ENCODE results near the gene GFPT1.
"Not testable (repeated sequence)": the region's sequence is repeated elsewhere in the genome, so short reads cannot be mapped to it uniquely, and the experiment has no call there.

GFPT1 gene

DNA sequence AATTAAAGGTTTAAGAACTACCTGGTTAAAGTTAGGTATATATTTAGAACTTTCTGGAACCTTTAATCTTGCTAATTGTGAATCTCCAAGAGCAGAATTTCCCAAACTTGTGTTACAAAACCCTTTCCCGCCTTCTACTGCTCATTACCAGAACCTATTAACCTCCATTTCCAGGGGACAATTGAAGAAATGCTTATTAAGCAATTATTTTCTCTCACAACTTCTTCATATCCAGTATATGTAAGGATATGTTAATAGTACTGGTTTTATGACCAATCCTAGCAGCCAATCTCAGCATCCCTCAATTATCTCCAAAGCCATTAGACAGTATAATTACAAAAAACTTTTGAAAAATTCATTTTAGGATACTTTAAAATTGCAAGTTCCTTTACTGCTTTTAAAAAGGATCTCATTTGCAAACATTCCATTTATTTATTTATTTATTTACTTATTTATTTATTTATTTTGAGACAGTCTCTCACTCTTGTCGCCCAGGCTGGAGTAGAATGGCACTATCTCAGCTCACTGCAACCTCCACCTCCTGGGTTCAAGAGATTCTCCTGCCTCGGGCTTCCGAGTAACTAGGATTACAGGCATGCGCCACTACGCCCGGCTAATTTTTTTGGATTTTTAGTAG, 3.7 kb downstream of the GFPT1 start:
- DNase-seq, result no peak

DNA sequence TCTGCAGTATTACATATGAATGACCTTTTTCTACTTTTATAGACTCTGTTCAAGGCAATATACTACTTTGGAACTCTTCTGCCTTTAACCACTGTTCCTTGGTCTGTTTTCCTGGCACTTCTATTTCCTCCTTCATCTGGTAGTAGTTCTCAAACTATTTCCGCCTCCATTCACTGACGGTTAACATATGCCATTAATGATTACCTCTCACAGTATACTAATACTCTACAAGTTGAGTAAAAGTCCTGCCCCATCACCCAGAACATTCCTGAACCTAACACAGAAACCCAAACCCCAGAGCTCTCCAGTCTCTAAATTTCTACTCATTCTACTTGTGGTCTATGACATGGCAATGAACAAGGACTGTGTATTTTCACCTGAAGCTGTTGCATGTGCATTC, 4.5 kb downstream of the GFPT1 start:
- DNase-seq, result no peak

DNA sequence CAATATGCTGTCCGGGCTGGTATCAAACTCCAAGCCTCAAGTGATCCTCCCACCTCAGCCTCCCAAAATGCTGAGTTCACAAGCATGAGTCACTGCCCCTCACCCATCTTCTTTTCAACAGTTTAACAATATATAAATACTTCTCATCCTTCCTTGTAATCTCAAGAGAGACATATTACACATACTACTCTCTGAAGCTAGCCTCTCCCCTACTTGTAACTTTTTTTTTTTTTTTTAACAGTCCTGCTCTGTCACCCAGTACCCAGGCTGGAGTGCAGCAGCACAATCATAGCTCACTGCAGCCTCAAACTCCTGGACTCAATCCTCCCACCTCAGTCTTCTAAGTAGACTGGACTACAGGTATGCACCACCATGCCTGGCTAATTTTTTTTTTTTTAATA, 5.7 kb downstream of the GFPT1 start:
- no peak for DNase-seq

DNA sequence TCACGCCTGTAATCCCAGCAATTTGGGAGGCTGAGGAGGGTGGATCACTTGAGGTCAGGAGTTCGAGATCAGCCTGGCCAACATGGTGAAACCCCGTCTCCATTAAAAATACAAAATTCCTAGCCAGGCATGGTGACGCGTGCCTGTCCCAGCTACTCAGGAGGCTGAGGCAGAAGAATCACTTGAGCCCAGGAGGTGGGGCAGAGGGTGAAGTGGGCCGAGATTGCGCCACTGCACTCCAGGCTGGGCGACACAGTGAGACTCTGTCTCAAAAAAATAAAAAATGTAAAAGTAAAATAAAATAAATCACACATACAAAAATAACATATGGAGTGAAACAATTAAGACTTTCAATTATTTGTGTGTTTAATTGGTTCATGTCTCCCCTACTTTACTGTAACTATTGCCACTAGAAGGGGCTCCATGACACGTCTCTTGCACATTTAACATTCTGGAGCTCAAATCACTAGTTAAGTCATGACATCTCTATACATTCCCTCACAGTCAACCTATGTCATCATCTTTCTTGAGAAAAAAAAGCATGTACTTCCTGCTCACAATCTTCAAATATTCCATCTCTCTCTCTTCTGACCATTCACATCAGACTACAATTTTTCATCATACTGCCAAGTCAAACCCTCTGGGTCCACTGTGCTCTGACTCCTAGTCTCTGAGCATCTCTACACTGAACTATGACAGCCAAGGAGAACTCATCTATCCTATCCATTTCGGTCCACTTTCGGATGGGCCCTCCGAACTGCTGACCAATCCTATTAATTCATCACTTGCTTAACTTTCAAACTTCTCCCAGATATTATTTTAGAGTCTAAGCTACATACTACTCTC, 6.7 kb downstream of the GFPT1 start:
- DNase-seq, result no peak

DNA sequence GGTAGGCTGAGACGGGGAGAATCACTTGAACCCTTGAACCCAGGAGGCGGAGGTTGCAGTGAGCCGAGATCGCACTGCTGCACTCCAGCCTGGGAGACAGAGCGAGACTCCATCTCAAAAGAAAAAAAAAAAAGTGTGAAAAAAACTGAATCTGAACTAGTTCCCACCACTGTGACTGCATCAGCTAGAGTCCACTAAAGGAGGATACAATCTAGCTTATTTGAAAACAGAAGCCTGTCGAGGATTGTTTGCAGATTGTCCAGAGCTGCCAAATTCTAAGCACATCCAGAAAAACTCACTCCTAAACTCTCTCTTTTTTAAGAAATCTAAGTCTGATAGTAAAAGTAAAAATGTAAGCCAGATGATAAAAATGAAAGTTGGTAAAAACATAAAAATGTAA, 10.6 kb downstream of the GFPT1 start:
- DNase-seq, result no peak

DNA sequence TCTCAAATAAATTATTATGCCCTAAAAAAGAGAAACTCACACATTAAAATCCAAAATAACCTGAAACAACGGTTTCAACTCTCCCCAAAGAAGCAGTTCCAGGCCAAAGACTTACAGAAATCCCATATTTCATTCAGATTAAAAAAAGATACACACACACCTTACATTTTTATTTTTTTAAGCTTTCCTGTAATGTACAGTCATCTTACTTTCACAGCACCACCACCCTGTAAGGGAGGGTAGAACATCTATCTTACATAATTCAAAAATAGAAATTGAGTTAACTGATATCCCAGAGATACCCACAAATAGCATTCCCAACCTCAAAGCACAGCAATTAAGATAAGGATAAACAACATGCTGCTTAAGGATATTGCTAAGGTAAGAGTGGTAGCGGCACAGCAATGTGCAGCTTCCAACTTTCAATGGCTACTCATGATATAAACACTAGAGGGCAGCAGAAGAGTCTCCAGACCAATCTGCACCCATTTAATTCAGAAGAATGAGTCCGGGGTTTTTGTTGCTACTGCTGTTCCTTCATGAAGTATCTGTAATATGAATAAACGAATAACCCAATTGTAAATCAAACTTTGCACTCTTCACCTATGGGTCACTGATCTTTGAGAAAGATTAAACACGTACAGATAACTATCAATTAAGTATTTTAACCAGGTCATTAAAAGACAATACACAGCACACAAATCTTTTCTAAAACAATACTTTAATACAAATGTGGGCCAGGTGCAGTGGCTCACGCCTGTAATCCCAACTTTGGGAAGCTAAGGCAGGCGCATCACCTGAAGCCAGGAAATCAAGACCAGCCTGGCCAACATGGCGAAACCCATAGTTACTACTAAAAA, 11.3 kb downstream of the GFPT1 start:
- DNase-seq, result peak; percentile 7 to 50

DNA sequence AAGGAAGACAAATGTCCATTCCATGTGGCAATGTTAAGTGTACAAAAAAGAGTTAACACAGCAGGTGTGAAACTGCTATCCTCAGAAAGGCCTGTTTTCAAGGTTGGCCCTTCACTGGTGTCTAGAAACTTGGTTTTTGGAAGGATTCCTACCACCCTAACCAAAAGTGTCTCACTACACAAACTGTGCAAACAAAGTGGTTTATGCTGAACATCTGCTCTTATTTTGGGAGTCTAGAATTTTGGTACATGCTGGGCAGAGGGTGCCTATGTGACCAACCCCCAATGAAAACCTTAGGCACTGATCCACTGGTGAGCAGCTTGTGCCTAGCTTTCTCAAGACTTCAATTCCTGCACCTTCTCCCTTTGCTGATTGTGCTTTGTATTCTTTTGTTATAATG, 14.3 kb downstream of the GFPT1 start:
- no peak for DNase-seq

DNA sequence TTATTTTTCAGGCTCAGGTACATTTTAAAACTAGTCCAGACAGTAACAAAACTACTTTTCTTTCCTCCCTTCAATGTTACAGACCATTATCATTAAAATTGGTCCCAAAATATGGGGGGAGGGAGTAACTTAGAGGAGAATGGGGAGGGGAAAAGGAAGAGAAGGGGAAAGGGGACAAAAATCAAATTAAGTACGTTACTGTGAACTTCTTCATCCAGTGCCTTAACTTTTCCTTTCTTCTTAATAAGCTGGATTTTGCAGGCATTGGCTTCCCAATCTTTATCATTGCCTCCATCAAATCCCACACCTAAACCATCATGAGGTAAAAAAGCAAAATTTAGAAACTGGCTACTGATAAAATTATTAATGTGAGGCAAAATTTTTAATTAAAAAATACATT, 17.2 kb downstream of the GFPT1 start:
- no peak for DNase-seq

DNA sequence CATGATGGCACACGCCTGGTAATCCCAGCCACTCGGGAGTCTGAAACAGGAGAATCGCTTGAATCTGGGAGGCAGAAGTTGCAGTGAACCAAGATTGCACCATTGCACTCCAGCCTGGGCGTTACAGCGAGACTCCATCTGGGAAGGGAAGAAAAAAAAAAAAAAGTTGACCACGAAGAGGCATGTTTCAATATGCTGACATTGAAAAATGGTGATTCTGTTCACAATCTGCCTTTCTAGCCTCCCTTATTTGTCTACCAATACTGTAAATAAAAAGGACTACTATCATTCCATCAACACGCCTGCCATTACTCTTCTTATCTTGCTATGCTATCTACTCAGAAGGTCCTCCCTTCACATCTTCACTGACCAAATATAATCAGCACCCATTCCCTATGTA, 18.4 kb downstream of the GFPT1 start:
- no peak for DNase-seq

DNA sequence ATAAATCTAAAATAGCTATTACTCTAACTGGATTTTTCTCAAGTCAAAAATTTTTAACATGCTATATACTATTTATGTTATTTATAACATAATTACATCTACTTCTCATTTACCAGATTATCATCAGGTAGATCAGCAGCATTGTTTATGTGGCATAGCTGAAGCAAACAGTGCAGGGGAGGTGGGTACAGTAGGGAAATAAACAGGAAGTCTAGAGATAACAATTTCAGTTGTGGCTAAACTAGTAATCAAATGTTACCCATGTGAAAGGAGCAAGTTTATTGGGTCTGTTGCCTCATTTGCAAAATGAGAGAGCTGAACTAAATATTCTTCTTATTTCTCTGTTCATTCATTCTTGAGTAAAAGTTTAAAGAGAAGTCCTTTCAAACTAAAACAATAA, 27.7 kb downstream of the GFPT1 start:
- no peak for DNase-seq

DNA sequence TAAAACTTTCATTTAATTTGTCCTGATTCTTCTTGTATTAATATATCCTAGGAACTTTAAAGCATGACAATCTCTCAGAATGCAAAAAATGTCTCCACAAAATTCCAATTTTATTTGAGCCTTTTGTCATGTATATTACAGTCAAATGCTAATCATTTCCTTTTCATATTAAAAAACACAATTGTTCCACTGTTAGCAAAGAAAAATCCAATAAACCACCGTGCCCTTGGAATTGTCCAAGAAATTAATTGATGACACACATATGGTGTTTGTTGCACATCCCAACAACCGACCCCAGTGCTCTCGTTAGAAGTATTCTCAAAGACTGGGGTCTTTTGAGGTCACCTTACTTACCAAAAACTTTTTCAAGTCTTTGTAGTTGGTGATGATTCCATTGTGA, 28.1 kb downstream of the GFPT1 start:
- DNase-seq, result no peak

DNA sequence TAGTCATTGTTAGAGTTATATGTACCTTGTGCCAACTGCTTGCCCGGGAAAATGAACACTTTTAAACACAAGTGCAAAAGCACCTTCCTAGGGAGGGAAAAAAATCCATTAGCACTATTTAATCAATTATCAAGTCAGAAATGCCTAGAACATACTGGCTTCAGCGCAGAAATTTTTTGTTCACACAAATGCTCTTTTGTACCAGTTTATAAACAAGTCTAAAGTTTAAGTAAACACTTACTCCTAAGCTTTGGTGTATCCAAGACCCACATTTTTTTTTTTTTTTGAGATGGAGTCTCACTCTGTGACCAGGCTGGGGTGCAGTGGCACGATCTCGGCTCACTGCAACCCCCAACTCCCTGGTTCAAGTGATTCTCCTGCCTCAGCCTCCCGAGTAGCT, 30.6 kb downstream of the GFPT1 start:
- DNase-seq, result no peak

DNA sequence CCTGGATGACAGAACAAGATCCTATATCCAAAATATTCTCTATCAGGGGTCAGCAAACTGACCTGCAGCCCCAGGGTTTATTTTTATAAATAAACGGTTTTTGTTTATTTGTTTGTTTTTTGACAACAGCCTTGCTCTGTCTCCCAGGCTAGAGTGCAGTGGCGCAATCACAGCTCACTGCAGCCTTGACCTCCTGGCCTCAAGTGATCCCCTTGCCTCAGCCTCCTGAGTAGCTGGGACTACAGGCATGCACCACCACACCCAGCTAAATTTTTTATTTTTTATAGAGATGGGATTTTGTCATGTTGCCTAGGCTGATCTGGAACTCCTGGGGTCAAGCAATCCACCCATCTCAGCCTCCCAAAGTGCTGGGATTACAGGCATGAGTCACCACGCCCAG, 32.1 kb downstream of the GFPT1 start:
- not testable (repeated sequence) for DNase-seq

DNA sequence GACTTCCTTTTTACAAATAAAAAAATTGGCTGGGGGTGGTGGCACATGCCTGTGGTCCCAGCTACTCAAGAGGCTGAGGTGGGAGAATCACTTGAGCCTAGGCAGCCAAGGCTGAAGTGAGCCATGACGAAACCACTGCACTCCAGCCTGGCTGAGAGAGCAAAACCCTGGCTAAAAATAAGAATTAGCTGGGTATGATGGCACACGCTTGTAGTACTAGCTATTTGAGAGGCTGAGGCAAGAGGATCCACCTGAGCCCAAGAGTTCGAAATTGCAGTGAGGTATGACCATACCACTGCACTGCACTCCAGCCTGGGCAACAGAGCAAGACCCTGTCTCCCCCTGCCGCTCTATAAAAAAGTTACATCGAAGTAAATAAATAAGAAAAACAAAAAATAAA, 33.7 kb downstream of the GFPT1 start:
- no peak for DNase-seq

DNA sequence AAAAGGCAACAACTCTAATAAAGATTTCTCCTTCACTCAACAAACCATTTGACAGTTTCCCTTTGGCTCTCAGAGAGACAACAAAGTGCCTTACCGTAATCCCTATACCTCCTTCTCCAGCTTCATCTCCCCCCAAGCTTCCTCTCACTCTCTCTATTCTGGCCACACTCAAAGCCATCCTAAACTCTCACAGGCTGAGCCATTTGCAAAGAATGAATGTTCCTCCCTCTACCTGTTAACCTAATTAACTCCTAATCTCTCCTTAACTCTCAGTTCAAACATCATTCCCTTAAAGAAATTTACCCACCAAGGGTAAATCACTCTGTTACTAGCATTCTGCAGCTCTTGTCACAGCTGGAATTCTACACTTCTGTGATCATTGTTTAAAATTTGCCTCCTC, 38.2 kb downstream of the GFPT1 start:
- no peak for DNase-seq

DNA sequence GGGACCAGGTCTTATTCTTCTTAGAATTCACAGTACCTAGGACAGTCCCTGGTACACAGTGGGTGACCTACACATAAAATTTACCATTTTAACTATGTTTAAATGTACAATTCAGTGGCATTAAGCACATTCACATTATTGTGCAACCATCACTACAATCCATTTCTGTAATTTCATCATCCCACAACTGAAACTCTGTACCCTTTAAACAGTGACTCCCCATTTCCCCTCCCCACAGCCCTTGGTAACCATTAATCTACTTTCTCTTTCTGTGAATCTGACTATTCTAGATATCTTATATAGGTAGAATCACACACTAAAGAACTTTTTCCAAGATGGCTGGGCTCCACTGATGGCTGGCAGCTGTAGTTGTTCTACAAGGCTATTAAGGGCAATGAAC, 41.6 kb downstream of the GFPT1 start:
- no peak for DNase-seq

DNA sequence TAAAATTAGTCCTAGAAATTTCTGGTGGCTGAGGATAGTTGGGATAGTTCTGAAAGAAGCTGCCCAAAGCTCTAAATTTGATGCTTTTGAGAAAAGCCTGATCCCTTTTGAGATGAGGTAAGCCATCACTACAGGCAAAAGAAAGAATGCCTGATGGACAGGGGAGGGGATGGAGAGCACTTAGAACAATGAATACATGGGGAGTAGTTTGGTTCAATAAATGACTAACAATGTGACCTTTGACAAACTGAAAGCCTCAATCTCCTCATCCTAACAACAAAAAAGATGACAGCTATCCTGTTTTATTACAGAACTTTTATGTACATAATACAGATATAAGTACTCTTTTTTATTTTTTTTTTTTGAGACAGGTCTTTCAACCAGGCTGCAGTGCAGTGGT, 42.7 kb downstream of the GFPT1 start:
- no peak for DNase-seq

DNA sequence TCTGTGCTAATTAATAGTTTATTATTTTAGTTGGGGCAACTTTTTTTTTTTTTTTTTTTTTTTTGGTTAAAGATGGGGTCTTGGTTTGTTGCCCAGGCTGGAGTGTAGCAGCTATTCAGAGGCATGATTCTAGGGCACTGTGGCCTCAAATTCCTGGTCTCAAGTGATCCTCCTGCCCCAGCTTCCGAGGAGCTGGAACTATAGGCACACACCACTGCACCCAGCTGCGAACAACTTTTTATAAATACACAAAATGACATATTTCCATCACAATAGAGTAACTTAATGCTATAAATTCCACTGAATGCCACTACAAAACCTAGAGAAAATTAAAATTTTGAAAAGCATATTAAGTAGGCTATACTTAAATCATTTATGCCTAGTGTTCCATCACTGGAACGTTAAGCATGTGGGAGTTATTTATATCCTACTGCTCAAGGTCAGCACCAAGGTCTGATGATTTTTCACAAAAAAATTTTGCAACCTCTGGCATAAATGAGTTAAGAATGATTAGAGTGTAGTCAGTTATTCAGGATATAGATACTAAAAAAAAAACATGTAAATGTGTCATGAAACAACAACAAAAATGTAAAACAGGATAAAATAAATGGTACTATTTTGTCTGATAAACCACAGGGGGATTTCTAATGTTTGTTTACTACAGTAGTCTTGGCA, 46.8 kb downstream of the GFPT1 start:
- no peak for DNase-seq

DNA sequence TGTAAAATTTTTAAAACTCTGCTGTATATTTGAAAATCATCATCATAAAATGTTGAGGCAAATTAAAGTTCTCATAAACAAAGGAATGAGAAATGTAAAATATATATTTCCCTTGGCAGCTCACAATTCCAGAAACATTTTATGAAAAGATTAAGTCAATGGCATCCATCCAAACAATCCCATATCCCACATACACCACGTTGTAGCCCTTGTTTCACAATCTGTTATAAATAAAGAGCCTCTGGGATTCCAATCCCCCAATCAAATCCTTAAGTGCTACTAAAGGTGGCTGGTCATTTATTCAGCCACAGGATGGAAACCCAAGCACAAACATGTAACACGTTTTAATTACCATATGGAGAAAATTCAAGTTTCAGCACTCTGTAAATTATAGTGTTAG, 51.7 kb downstream of the GFPT1 start:
- DNase-seq, result no peak

DNA sequence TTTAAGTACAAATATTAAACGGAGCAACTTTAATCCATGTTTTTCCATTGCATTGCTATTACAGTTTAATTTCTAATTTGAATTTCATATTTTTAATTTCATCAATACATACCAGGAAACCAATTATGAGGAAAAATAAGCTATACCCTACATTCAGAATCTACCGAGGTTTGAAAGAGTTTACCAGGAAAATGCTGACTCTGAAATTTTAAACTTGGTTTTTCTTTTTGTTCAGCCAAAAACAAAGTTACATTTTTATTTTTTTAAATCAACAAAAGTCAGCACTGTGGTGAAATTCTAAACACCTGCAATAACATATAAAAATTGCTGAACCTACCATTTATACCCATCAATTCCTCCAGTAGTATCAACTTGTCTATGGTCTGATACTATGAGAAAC, 53.7 kb downstream of the GFPT1 start:
- no peak for DNase-seq

DNA sequence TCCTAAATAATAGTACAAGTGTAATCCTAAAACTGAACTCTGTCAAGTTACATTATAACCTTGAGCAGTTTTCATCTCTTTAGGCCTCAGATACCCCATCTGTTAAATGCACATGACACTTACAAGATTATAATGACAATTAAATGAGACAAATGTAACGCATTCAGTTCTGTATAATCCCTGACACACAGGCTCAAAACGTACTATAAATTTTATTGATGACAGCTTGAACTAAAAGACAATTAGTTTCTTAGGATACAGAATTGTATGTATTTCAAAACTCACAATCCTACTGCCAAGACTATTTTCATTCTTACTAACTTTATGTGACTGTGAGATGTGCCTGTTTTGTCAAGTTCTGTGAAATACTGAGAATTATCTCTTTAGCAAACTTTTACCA, 56.2 kb downstream of the GFPT1 start:
- no peak for DNase-seq

DNA sequence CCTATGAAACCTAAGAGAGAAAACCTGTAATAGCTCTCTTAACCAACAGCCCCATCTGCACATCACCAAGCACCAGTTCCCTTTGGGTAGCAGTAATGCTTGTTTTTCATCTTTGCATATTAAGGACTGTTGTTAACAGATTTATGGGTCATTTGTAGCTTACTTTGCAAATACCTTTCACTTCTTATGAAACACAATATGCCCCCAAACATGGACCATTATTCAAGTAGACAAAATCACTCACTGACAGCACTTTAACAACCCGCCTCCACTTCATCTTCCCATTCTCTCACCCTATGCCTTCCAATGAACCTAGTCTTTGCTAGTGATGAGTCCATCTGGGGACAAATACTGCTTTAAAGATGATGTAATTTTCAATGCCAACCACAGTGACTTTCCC, 64.4 kb downstream of the GFPT1 start:
- DNase-seq, result no peak

DNA sequence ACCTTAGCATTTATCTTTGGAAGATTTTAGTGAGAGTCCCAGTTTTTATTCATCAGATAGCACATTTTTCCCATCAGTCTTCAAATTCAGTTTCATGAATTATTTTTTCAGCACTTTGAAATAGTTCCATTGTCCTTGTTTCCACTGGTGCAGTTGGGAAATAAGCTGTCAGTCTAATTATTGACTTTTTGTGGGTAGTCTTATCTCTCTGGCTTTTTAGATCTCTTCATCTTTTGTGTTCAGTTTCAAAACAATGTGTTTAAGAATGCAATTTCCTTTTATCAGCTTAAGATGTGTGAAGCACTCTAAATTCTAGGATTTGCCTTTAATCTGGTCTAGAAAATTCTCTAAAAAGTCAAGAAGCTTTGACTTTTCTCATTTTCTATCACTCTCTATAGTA, 70.5 kb downstream of the GFPT1 start:
- DNase-seq, result no peak
